SJSA1 (cell line): ENCODE data around the gene FIBCD1. TPM values are rescaled to one million over a fixed set of nuclear protein-coding genes. Genes with fewer than 3 reads are reported as not detected.
A peak's percentile ranks its signal among the peaks of the same experiment; 100 is the strongest.

Experiments
- DNase-seq, 2 experiments: peaks; one replicate each; pipeline ENCODE4 v3.0.0-alpha.2; 2015 to 2020; ENCODE audit warnings: low spot score in 2 of 2, low read depth in 1 of 2
- H3K27ac ChIP-seq: fragments of 250-450 bp; sonication (Bioruptor Pico); 2 replicates; pipeline ENCODE4 v1.5.1; 2020; ENCODE audit warnings: mild to moderate bottlenecking, moderate library complexity
- H3K27me3 ChIP-seq: fragments of 250-450 bp; sonication (Bioruptor Pico); replicated peaks from 2 replicates; pipeline ENCODE4 v1.5.1; 2020; ENCODE audit warnings: mild to moderate bottlenecking, moderate library complexity
- H3K36me3 ChIP-seq: fragments of 250-450 bp; sonication (Bioruptor Pico); 2 replicates; pipeline ENCODE4 v1.5.1; 2020; ENCODE audit warnings: mild to moderate bottlenecking
- H3K4me1 ChIP-seq: fragments of 250-450 bp; sonication (Bioruptor Pico); replicated peaks from 2 replicates; pipeline ENCODE4 v1.6.1; 2021; ENCODE audit warnings: mild to moderate bottlenecking
- H3K4me3 ChIP-seq: fragments of 250-450 bp; sonication (Bioruptor Pico); 2 replicates; pipeline ENCODE4 v1.5.1; 2020; ENCODE audit warnings: mild to moderate bottlenecking
- H3K9me3 ChIP-seq: fragments of 250-450 bp; sonication (Bioruptor Pico); replicated peaks from 2 replicates; pipeline ENCODE4 v1.5.1; 2020; ENCODE audit warnings: mild to moderate bottlenecking
- total RNA-seq: library from RNA; depleted of rRNA; stranded (reverse); fragments of >200 nt; shearing (Covaris generic); gene quantifications from 2 replicates; pipeline ENCODE4 v1.2.3, GENCODE V29; 2014

The FIBCD1 gene
- total RNA-seq, 1 experiment from 2014 or later, result 0.08 TPM

GRCh38 chr9:130932255-130933079 is 6.6 kb downstream of the FIBCD1 start:
- Histone ChIP-seq H3K4me3 (no peak overlapping the region), H3K27me3 (peaks cover 2% of the 10 kb centered on the region), H3K4me1 (peaks cover 29% of the 10 kb centered on the region), H3K9me3 (no peaks in the 10 kb centered on the region), H3K36me3 (no peaks in the 10 kb centered on the region), H3K27ac (no peak overlapping the region)
- DNase-seq, result no peak

GRCh38 chr9:130931508-130932254 is 7.4 kb downstream of the FIBCD1 start:
- Histone ChIP-seq H3K36me3 (no peaks in the 10 kb centered on the region), H3K9me3 (no peaks in the 10 kb centered on the region), H3K4me1 (peaks cover 30% of the 10 kb centered on the region), H3K27me3 (no peaks in the 10 kb centered on the region; the same call in 1 of the 2 replicates), H3K27ac (no peak overlapping the region), H3K4me3 (no peak overlapping the region)
- no peak for DNase-seq

- Histone ChIP-seq H3K4me1 (peaks cover 23% of the 10 kb centered on the region), H3K4me3 (no peak overlapping the region), H3K27me3 (no peaks in the 10 kb centered on the region), H3K9me3 (no peaks in the 10 kb centered on the region), H3K27ac (no peak overlapping the region), H3K36me3 (no peaks in the 10 kb centered on the region)
- no peak for DNase-seq
These were observed 8.2 kb downstream of the FIBCD1 start for GRCh38 chr9:130930804-130931349.

- DNase-seq, result no peak
- H3K27me3 ChIP-seq, result no peaks in the 10 kb centered on the region
These were observed 8.8 kb downstream of the FIBCD1 start for GRCh38 chr9:130930132-130930803.

GRCh38 chr9:130929571-130930038 is 9.4 kb downstream of the FIBCD1 start:
- no peaks in the 10 kb centered on the region for H3K27me3 ChIP-seq
- no peak overlapping the region for H3K4me3 ChIP-seq
- no peak overlapping the region for H3K27ac ChIP-seq
- peaks cover 23% of the 10 kb centered on the region for H3K4me1 ChIP-seq
- H3K36me3 ChIP-seq, result no peaks in the 10 kb centered on the region
- no peak for DNase-seq
- H3K9me3 ChIP-seq, result no peaks in the 10 kb centered on the region

More at GRCh38 chr9:130930132-130930803, 8.8 kb downstream of the FIBCD1 start:
- no peak overlapping the region for H3K27ac ChIP-seq
- no peak overlapping the region for H3K4me3 ChIP-seq
- no peaks in the 10 kb centered on the region for H3K9me3 ChIP-seq
- H3K4me1 ChIP-seq, result peaks cover 23% of the 10 kb centered on the region
- no peaks in the 10 kb centered on the region for H3K36me3 ChIP-seq

GRCh38 chr9:130927995-130928900 is 10.8 kb downstream of the FIBCD1 start:
- DNase-seq, result peak; percentile 33 to 69
- Histone ChIP-seq H3K9me3 (no peaks in the 10 kb centered on the region), H3K4me1 (peaks cover 22% of the 10 kb centered on the region), H3K36me3 (no peaks in the 10 kb centered on the region), H3K27ac (no peak overlapping the region), H3K4me3 (no peak overlapping the region), H3K27me3 (peaks cover 1% of the 10 kb centered on the region; the same call in 1 of the 2 replicates)

- H3K27me3 ChIP-seq, result peaks cover 9% of the 10 kb centered on the region; the same call in 1 of the 2 replicates
- H3K27ac ChIP-seq, result no peak overlapping the region
- H3K9me3 ChIP-seq, result no peaks in the 10 kb centered on the region
- H3K4me3 ChIP-seq, result no peak overlapping the region
- DNase-seq, result no peak
- H3K36me3 ChIP-seq, result no peaks in the 10 kb centered on the region
- H3K4me1 ChIP-seq, result peaks cover 16% of the 10 kb centered on the region
These were observed 11.7 kb downstream of the FIBCD1 start for GRCh38 chr9:130927338-130927737.

GRCh38 chr9:130925050-130925678 is 13.9 kb downstream of the FIBCD1 start:
- Histone ChIP-seq H3K27me3 (peaks cover 9% of the 10 kb centered on the region), H3K36me3 (no peaks in the 10 kb centered on the region)
- DNase-seq, result no peak

GRCh38 chr9:130924448-130924788 is 14.6 kb downstream of the FIBCD1 start:
- Histone ChIP-seq H3K4me1 (peaks cover 16% of the 10 kb centered on the region), H3K27me3 (peaks cover 9% of the 10 kb centered on the region), H3K4me3 (no peak overlapping the region), H3K27ac (no peak overlapping the region), H3K9me3 (no peaks in the 10 kb centered on the region), H3K36me3 (no peaks in the 10 kb centered on the region)
- no peak for DNase-seq

More at GRCh38 chr9:130925050-130925678, 13.9 kb downstream of the FIBCD1 start:
- H3K4me1 ChIP-seq, result peaks cover 16% of the 10 kb centered on the region
- H3K4me3 ChIP-seq, result no peak overlapping the region
- H3K9me3 ChIP-seq, result no peaks in the 10 kb centered on the region
- no peak overlapping the region for H3K27ac ChIP-seq

- Histone ChIP-seq H3K27ac (no peak overlapping the region), H3K4me3 (no peak overlapping the region), H3K27me3 (peaks cover 9% of the 10 kb centered on the region), H3K9me3 (no peaks in the 10 kb centered on the region), H3K4me1 (peaks cover 15% of the 10 kb centered on the region), H3K36me3 (no peaks in the 10 kb centered on the region)
- no peak for DNase-seq
These were observed 15.2 kb downstream of the FIBCD1 start for GRCh38 chr9:130923611-130924447.

GRCh38 chr9:130922893-130923610 is 16.0 kb downstream of the FIBCD1 start:
- Histone ChIP-seq H3K9me3 (no peaks in the 10 kb centered on the region), H3K4me3 (no peak overlapping the region), H3K27ac (no peak overlapping the region), H3K27me3 (peaks cover 9% of the 10 kb centered on the region), H3K4me1 (peaks cover 8% of the 10 kb centered on the region), H3K36me3 (no peaks in the 10 kb centered on the region)
- DNase-seq, result no peak
